OCI-LY7 (cell line): ENCODE results near the gene RNF126. TPM values are rescaled to one million over a fixed set of nuclear protein-coding genes. Genes with fewer than 3 reads are reported as not detected.
A peak's percentile ranks its signal among the peaks of the same experiment; 100 is the strongest.

Experiments used
- BruUV-seq: library from RNA; stranded (reverse); fragments of 400-500 nt; replicated peaks from 2 replicates; lab custom pipeline; 2021; lab: Mats Ljungman, UMichigan
- CTCF ChIA-PET: fragments of 300-600 bp; sonication (Branson Sonifier 250); formaldehyde crosslinking; loops from one replicate; lab custom pipeline; 2022; ENCODE audit warnings: antibody characterized with exemption; ENCODE audit not compliant: unreplicated experiment; lab: Charles Lee
- POLR2A ChIA-PET: fragments of 300-600 bp; sonication (Branson Sonifier 250); formaldehyde crosslinking; loops from one replicate; lab custom pipeline; 2022; ENCODE audit warnings: antibody characterized with exemption; lab: Charles Lee
- DNase-seq: peaks from one replicate; pipeline ENCODE4 v3.0.0-alpha.2; 2015; ENCODE audit warnings: low spot score
- H2AFZ ChIP-seq: fragments of 200-600 bp; sonication (generic), shearing (Covaris generic); 2 replicates; pipeline ENCODE4 v1.6.1; 2014; ENCODE audit warnings: mild to moderate bottlenecking, antibody characterized with exemption, low read length, moderate library complexity
- H3K27ac ChIP-seq: fragments of 200-600 bp; sonication (generic); 2 replicates; pipeline ENCODE4 v1.5.1; 2014; ENCODE audit warnings: mixed run types, low read depth, mild to moderate bottlenecking, moderate library complexity, low read length, inconsistent platforms; ENCODE audit not compliant: poor library complexity, severe bottlenecking
- H3K36me3 ChIP-seq: fragments of 200-600 bp; sonication (generic); 2 replicates; pipeline ENCODE4 v1.6.1; 2014; ENCODE audit warnings: mild to moderate bottlenecking, antibody characterized with exemption, low read length, moderate library complexity, mixed read lengths; ENCODE audit not compliant: insufficient read depth
- H3K4me1 ChIP-seq: fragments of 200-600 bp; sonication (generic); 2 replicates; pipeline ENCODE4 v1.5.1; 2014; ENCODE audit warnings: mild to moderate bottlenecking, low read length; ENCODE audit not compliant: insufficient read depth, poor library complexity, severe bottlenecking
- H3K4me2 ChIP-seq: fragments of 200-600 bp; sonication (generic); 2 replicates; pipeline ENCODE4 v1.6.1; 2014; ENCODE audit warnings: mild to moderate bottlenecking, low read length
- H3K4me3 ChIP-seq: fragments of 200-600 bp; sonication (generic); 2 replicates; pipeline ENCODE4 v1.5.1; 2014; ENCODE audit warnings: mild to moderate bottlenecking, low read depth, low read length; ENCODE audit not compliant: poor library complexity, severe bottlenecking
- H3K79me2 ChIP-seq: fragments of 200-600 bp; sonication (generic); 2 replicates; pipeline ENCODE4 v1.6.1; 2016; ENCODE audit warnings: low read depth, mild to moderate bottlenecking, low read length, moderate library complexity, mixed read lengths; ENCODE audit not compliant: insufficient read depth
- H3K9me2 ChIP-seq: fragments of 200-600 bp; sonication (generic); 2 replicates; pipeline ENCODE4 v1.6.1; 2016; ENCODE audit warnings: mild to moderate bottlenecking, low read length, mixed read lengths; ENCODE audit not compliant: insufficient read depth
- H3K9me3 ChIP-seq: fragments of 200-600 bp; sonication (generic); 2 replicates; pipeline ENCODE4 v1.6.1; 2014; ENCODE audit warnings: mild to moderate bottlenecking, mixed run types, low read length, mixed read lengths
- H4K20me1 ChIP-seq: fragments of 200-600 bp; sonication (generic); 2 replicates; pipeline ENCODE4 v1.6.1; 2014; ENCODE audit warnings: mild to moderate bottlenecking, antibody characterized with exemption, low read length, moderate library complexity, mixed read lengths; ENCODE audit not compliant: insufficient read depth
- CTCF ChIP-seq: fragments of 200-600 bp; sonication (generic); conservative IDR thresholded peaks from 2 replicates; pipeline ENCODE4 v1.5.1; 2014; ENCODE audit warnings: mild to moderate bottlenecking, antibody characterized with exemption, low read length, moderate library complexity, mixed read lengths
- EZH2phosphoT487 ChIP-seq: fragments of 200-600 bp; sonication (generic); IDR thresholded peaks from 2 replicates; pipeline ENCODE4 v1.6.1; 2018; ENCODE audit warnings: low read depth, borderline replicate concordance, mild to moderate bottlenecking, mixed run types, antibody characterized with exemption, low read length, moderate library complexity, mixed read lengths
- intact Hi-C: fragments of 100-400 bp; cut with micrococcal nuclease; formaldehyde crosslinking; loops from one replicate; pipeline ENCODE4 v1.10.0; 2022; ENCODE audit not compliant: unreplicated experiment
- total RNA-seq, 2 experiments: library from RNA; depleted of rRNA in 1 of 2; stranded (reverse); fragments of >200 nt in 1 of 2; shearing (Covaris generic) in 1 of 2; gene quantifications; 2 replicates each; pipeline ENCODE4 v1.2.3, GENCODE V29; 2014 to 2022

Gene RNF126
- total RNA-seq, 2 experiments from 2014 or later = 98.6 to 104 TPM

DNA sequence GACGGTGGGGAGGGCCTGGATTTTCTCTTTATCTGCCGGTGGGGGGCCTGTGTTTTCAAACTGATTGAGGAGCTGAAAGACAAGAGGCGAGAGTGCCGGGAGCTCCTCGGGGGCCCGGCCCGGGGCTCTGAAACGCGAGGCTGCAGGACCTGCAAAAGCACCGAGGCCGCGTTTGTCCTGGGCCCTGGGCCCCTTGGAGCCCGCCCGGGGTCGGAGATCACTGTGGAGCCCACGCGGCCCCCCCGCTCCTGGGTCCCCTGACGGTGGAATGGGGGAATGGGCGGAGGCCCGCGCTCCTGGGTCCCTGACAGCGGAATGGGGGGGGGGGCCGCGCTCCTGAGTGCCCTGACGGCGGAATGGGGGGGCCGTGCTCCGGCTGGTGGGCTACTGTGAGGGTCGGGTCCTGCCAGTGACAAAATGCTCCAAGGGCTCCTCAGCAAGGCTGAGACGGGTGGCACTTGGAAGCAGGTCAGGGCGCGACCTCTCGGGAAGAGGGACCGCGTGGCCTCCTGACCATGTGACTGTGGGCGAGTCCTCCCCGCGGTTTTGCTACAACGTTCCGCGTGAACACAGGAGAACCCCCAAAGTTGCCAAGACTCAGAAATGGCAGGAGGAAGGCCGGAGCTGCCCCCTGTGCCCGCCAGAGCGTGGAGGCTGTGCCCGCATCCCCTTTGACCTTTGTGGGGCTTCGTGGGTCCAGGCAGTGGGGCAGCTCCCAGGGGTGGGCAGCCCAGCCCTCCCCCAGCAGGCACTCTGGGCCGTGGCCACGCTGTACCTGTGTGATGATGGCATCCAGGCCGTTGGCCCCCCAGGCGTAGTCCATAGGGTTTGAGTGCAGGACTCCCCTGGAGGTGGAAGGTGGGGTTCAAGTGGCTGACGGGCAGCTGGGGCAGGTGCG, 13.9 kb downstream of the RNF126 start:
- H3K4me2 ChIP-seq = no peak overlapping the region
- no peaks in the 10 kb centered on the region for H3K9me2 ChIP-seq
- H3K4me3 ChIP-seq = no peak overlapping the region
- no peak overlapping the region for H3K27ac ChIP-seq
- H3K79me2 ChIP-seq = peaks cover 19% of the 10 kb centered on the region
- ChIA-PET POLR2A (no interaction called here), CTCF (no interaction called here)
- no peak overlapping the region for H2AFZ ChIP-seq
- peaks cover 18% of the 10 kb centered on the region for H3K4me1 ChIP-seq
- H3K9me3 ChIP-seq = no peaks in the 10 kb centered on the region
- no peak for TF ChIP-seq CTCF
- no peak for DNase-seq
- peaks cover 92% of the 10 kb centered on the region for H3K36me3 ChIP-seq
- H4K20me1 ChIP-seq = no peaks in the 10 kb centered on the region; the same call in 1 of the 2 replicates
- intact Hi-C loops = no loop called here
- BruUV-seq = no TSS peak

DNA sequence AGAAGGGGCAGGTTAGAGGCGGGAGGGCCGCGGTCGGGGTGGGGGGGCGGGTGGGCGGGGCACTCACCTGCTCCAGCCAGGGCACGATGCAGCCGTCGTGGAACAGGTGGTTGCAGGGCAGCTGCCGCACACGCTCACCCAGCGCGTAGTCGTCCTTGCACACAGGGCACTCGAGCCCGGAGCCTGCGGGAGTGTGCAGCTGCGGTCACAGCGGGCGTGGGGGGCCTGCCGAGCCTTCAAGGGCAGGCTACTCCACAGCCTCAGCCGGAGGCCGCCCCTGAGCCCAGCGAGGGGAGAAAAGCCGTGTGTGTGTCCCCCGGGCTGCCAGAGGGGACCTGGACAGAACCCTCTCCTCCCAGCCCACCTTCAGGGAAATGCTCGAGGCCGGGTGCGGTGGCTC, 14.7 kb downstream of the RNF126 start:
- Histone ChIP-seq H3K27ac (peak overlapping the region; percentile 59), H3K4me2 (no peak overlapping the region), H3K4me1 (peaks cover 18% of the 10 kb centered on the region), H3K79me2 (peaks cover 11% of the 10 kb centered on the region), H2AFZ (no peak overlapping the region), H3K9me3 (no peaks in the 10 kb centered on the region), H3K9me2 (no peaks in the 10 kb centered on the region), H3K36me3 (peaks cover 88% of the 10 kb centered on the region), H4K20me1 (no peaks in the 10 kb centered on the region; the same call in 1 of the 2 replicates), H3K4me3 (no peak overlapping the region)
- TF ChIP-seq EZH2phosphoT487 = no peak
- TF ChIP-seq CTCF = no peak
- intact Hi-C loops = no loop called here
- BruUV-seq = no TSS peak
- CTCF ChIA-PET = no interaction called here
- POLR2A ChIA-PET = no interaction called here
- no peak for DNase-seq
